HEK293 (cell line): Measurements from ENCODE around the gene BBOX1.

Experiments used
- CTCF ChIA-PET: fragments of 350-600 bp; formaldehyde crosslinking; extraction: SDS; loops from one replicate; lab custom pipeline; 2021; ENCODE audit warnings: antibody characterized with exemption; lab: Yijun Ruan, JAX
- POLR2A ChIA-PET: fragments of 300-600 bp; formaldehyde crosslinking; extraction: SDS; loops from one replicate; lab custom pipeline; 2020; ENCODE audit warnings: antibody characterized with exemption, inconsistent platforms; lab: Yijun Ruan, JAX
- H3K27ac ChIP-seq: fragments of 200-500 bp; sonication (Bioruptor generic); 2 replicates; pipeline ENCODE4 v1.5.1; 2014; ENCODE audit warnings: low read depth, low read length, control low read depth, inconsistent platforms; ENCODE audit errors: extremely low read depth
- H3K36me3 ChIP-seq, 2 experiments: fragments of 200-500 bp in 1 of 2; sonication (Bioruptor generic) in 1 of 2; 1 replicate in 1 of 2; 2 replicates in 1 of 2; pipeline ENCODE4 v1.5.1; 2014 to 2017; ENCODE audit warnings: inconsistent platforms in 2 of 2, low read length in 2 of 2; ENCODE audit not compliant: control insufficient read depth in 2 of 2, insufficient read depth in 1 of 2
- H3K4me1 ChIP-seq: fragments of 200-500 bp; sonication (Bioruptor generic); 2 replicates; pipeline ENCODE4 v1.5.1; 2014; ENCODE audit warnings: mild to moderate bottlenecking, low read length, inconsistent platforms; ENCODE audit not compliant: control insufficient read depth, insufficient read depth
- H3K4me3 ChIP-seq: 2 replicates; pipeline ENCODE4 v1.5.1; 2011; ENCODE audit warnings: low read depth, mild to moderate bottlenecking, control low read depth, low read length, moderate library complexity
- H3K9me3 ChIP-seq: fragments of 200-500 bp; sonication (Bioruptor generic); 2 replicates; pipeline ENCODE4 v1.5.1; 2014; ENCODE audit warnings: low read depth, low read length, inconsistent platforms; ENCODE audit not compliant: control insufficient read depth, insufficient read depth
- GLI4 ChIP-seq: fragments of 450-650 bp; formaldehyde crosslinking; IDR thresholded peaks from 2 replicates; pipeline ENCODE4 v1.5.1; 2016; ENCODE audit warnings: missing biosample characterization, missing genetic modification characterization
- KLF16 ChIP-seq: fragments of 450-650 bp; formaldehyde crosslinking; IDR thresholded peaks from 2 replicates; pipeline ENCODE4 v1.5.1; 2017; ENCODE audit warnings: missing biosample characterization, missing genetic modification characterization
- MEIS1 ChIP-seq: sonication (generic); formaldehyde crosslinking; IDR thresholded peaks from 2 replicates; pipeline ENCODE4 v1.8.1; 2022; ENCODE audit warnings: missing genetic modification reagents, mild to moderate bottlenecking, borderline replicate concordance
- PRDM1 ChIP-seq: fragments of 450-650 bp; formaldehyde crosslinking; IDR thresholded peaks from 2 replicates; pipeline ENCODE4; 2016; ENCODE audit warnings: missing biosample characterization, missing genetic modification characterization
- PRDM2 ChIP-seq: fragments of 450-650 bp; formaldehyde crosslinking; IDR thresholded peaks from 2 replicates; pipeline ENCODE4 v1.5.1; 2016; ENCODE audit warnings: missing biosample characterization, missing genetic modification characterization, borderline replicate concordance
- SCRT1 ChIP-seq: fragments of 450-650 bp; formaldehyde crosslinking; IDR thresholded peaks from 2 replicates; pipeline ENCODE4 v1.5.1; 2016; ENCODE audit warnings: missing biosample characterization, missing genetic modification characterization, borderline replicate concordance
- SETDB1 ChIP-seq: IDR thresholded peaks from one replicate; pipeline ENCODE4 v1.6.1; 2017; ENCODE audit warnings: mild to moderate bottlenecking, low read length, moderate library complexity, mixed read lengths; ENCODE audit not compliant: insufficient read length
- ZNF16 ChIP-seq: fragments of 450-650 bp; formaldehyde crosslinking; IDR thresholded peaks from 2 replicates; pipeline ENCODE4 v1.5.1; 2016; ENCODE audit warnings: low read depth, missing biosample characterization, missing genetic modification characterization
- ZNF391 ChIP-seq: fragments of 450-650 bp; formaldehyde crosslinking; IDR thresholded peaks from 2 replicates; pipeline ENCODE4 v1.5.1; 2016; ENCODE audit warnings: low read depth, missing biosample characterization, missing genetic modification characterization, borderline replicate concordance
- ZNF394 ChIP-seq: fragments of 450-650 bp; formaldehyde crosslinking; IDR thresholded peaks from 2 replicates; pipeline ENCODE4 v1.5.1; 2016; ENCODE audit warnings: missing biosample characterization, missing genetic modification characterization, mild to moderate bottlenecking, moderate library complexity, borderline replicate concordance
- ZNF398 ChIP-seq: fragments of 450-650 bp; formaldehyde crosslinking; IDR thresholded peaks from 2 replicates; pipeline ENCODE4 v1.5.1; 2017; ENCODE audit warnings: missing biosample characterization, missing genetic modification characterization
- ZNF404 ChIP-seq: fragments of 450-650 bp; formaldehyde crosslinking; IDR thresholded peaks from 2 replicates; pipeline ENCODE4 v1.5.1; 2017; ENCODE audit warnings: missing biosample characterization, missing genetic modification characterization
- ZNF501 ChIP-seq: fragments of 450-650 bp; formaldehyde crosslinking; IDR thresholded peaks from 2 replicates; pipeline ENCODE4 v1.5.1; 2016; ENCODE audit warnings: missing biosample characterization, missing genetic modification characterization
- ZNF513 ChIP-seq: fragments of 450-650 bp; IDR thresholded peaks from 2 replicates; pipeline ENCODE4 v1.5.1; 2018; ENCODE audit warnings: missing biosample characterization, missing genetic modification characterization
- ZNF555 ChIP-seq: fragments of 450-650 bp; formaldehyde crosslinking; conservative IDR thresholded peaks from 2 replicates; pipeline ENCODE4 v1.5.1; 2017; ENCODE audit warnings: missing biosample characterization, mild to moderate bottlenecking, missing genetic modification characterization, inconsistent platforms
- ZNF621 ChIP-seq: fragments of 450-650 bp; formaldehyde crosslinking; IDR thresholded peaks from 2 replicates; pipeline ENCODE4 v1.5.1; 2017; ENCODE audit warnings: missing biosample characterization, missing genetic modification characterization
- ZNF623 ChIP-seq: fragments of 450-650 bp; formaldehyde crosslinking; IDR thresholded peaks from 2 replicates; pipeline ENCODE4 v1.5.1; 2016; ENCODE audit warnings: missing biosample characterization, missing genetic modification characterization
- ZNF692 ChIP-seq: fragments of 450-650 bp; formaldehyde crosslinking; IDR thresholded peaks from 2 replicates; pipeline ENCODE4 v1.5.1; 2016; ENCODE audit warnings: missing biosample characterization, missing genetic modification characterization
- ZSCAN18 ChIP-seq: fragments of 450-650 bp; formaldehyde crosslinking; IDR thresholded peaks from 2 replicates; pipeline ENCODE4 v1.5.1; 2016; ENCODE audit warnings: missing biosample characterization, missing genetic modification characterization

The BBOX1 gene

GRCh38 chr11:27085111-27085510 is 44.5 kb downstream of the BBOX1 start (continued):
- no peak for TF ChIP-seq ZNF398 (tag by site-specific recombination)
- TF ChIP-seq ZNF404 (tag by site-specific recombination), result no peak
- TF ChIP-seq SCRT1 (tag by site-specific recombination), result no peak
- TF ChIP-seq ZNF501 (tag by site-specific recombination), result no peak
- no peak for TF ChIP-seq ZNF555 (tag by site-specific recombination)

GRCh38 chr11:27085605-27086004 is 45.0 kb downstream of the BBOX1 start:
- POLR2A ChIA-PET, result no interaction called here
- CTCF ChIA-PET, result interaction anchor here (0.7 kb wide), 1 partner anchor 17 kb away, joined by 3 read pairs; no protein-coding TSS in a partner anchor
- Histone ChIP-seq H3K4me1 (peaks cover 14% of the 10 kb centered on the region), H3K4me3 (no peak overlapping the region), H3K9me3 (no peaks in the 10 kb centered on the region), H3K27ac (no peak overlapping the region), H3K36me3 (no peaks in the 10 kb centered on the region)
- TF ChIP-seq KLF16 (tag by site-specific recombination) (no peak), ZNF394 (tag by site-specific recombination) (no peak), PRDM1 (tag by site-specific recombination) (peak; percentile 72; the same call in 1 of the 2 replicates), ZNF513 (no peak)

- Histone ChIP-seq H3K9me3 (no peaks in the 10 kb centered on the region), H3K36me3 (no peaks in the 10 kb centered on the region), H3K4me1 (peaks cover 20% of the 10 kb centered on the region), H3K4me3 (no peak overlapping the region), H3K27ac (no peak overlapping the region)
- ChIA-PET POLR2A (no interaction called here), CTCF (interaction anchor here (0.7 kb wide), 1 partner anchor 429 kb away, joined by 3 read pairs; no protein-coding TSS in a partner anchor)
- TF ChIP-seq MEIS1, result no peak
- TF ChIP-seq ZNF513, result no peak
- TF ChIP-seq ZNF692 (tag by site-specific recombination), result no peak
- TF ChIP-seq ZNF16 (tag by site-specific recombination), result no peak
- no peak for TF ChIP-seq PRDM2 (tag by site-specific recombination)
- no peak for TF ChIP-seq ZNF623
- no peak for TF ChIP-seq ZNF621 (tag by site-specific recombination)
- TF ChIP-seq SETDB1, result no peak
- TF ChIP-seq GLI4 (tag by site-specific recombination), result no peak
- no peak for TF ChIP-seq ZNF391 (tag by site-specific recombination)
- TF ChIP-seq ZSCAN18 (tag by site-specific recombination), result no peak
Measured at GRCh38 chr11:27087432-27087831, 46.8 kb downstream of the BBOX1 start.
